CD4-positive, alpha-beta T cell treated with Interleukin-17A for 4 hours (primary cell): ENCODE data around the gene IL4.

Source experiments
- DNase-seq: peaks from one replicate; pipeline ENCODE4 v3.0.0-alpha.2; 2020; ENCODE audit warnings: mixed read lengths

The IL4 gene

GRCh38 chr5:132704875-132705274 lies 31.1 kb downstream of the IL4 start:
- no peak for DNase-seq

- no peak for DNase-seq
These were observed 34.9 kb downstream of the IL4 start for GRCh38 chr5:132708645-132709044.

DNA sequence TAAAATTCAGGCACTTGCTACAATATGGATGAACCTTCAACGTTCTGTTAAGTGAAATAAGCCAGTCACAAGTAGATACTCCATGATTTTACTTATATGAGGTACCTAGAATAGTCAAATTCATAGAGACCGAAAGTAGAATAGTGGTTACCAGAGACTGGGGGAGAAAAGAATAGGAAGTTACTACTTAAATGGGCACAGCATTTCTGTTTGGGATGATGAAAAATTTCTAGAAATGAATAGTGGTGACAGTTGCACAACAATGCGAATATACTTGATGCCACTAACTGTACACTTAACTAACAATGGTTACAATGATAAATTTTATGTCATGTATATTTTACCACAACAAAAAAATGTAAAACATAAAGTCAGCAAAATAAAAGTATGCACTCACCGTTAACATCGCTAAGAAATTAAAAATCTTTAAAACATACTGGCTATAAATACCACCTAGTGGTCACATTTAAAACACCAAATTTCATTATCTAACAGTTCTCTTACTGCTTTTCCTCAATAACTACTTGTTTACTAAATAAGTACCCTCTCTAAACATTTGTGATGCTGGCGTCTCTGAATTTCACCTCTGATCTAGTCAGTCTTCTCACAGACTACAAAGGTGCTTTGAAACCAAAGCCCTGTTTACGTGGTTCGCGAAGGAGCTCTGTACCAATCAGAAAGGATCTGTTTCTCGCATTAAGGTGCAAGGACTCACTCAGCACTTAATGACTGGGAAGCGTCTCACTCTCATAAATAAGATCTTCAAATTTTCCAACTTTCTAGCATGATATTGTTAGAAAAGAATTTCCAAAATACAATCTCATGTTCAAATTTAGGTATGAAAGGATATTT lies 40.9 kb downstream of the IL4 start:
- no peak for DNase-seq

DNA sequence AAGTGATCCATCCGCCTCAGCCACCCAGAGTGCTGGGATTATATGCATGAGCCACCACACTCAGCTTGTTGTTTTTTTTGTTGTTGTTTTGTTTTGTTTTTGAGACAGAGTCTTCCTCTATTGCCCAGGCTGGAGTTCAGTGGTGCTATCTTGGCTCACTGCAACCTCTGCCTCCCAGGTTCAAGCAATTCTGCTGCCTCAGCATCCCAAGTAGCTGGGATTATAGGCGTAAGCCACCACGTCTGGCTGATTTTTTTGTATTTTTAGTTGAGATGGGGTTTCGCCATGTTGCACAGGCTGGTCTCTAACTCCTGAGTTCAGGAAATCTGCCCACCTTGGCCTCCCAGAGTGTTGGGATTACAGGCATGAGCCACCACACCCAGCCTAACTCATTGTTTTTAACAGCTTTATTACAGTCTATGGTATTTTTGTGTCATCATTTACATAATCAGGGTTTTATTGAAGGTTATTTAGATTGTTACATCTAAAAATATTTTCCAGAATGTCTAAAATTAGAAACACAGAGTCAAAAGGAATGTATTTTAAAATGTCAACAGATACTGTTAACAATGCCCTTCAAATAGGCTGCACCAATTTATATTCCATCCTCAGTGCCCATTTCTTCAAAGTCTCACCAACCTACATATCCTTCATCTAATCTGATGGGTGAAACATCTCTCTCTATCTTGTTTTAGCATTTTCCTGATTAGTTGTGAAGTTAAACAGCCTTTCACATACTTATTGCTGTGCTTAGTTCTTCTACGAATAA lies 44.9 kb downstream of the IL4 start:
- no peak for DNase-seq

DNA sequence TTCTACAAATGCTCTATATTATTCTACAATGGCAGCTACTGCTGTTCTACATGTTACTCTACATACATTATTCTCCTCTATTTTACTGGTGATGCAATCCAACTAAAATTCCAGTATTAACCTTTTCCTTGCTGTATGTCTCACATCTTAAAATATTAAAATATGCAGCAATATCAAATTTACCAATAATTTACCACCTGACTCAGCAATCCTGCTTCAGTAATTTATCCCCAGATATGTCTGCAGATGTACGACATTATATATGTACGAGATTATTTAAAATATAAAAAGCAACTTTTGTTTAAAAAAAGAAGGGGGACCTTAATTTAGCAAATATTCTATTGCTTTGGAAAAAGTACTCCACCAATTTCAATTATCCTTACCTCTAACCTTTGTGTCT lies 52.0 kb downstream of the IL4 start:
- no peak for DNase-seq

DNA sequence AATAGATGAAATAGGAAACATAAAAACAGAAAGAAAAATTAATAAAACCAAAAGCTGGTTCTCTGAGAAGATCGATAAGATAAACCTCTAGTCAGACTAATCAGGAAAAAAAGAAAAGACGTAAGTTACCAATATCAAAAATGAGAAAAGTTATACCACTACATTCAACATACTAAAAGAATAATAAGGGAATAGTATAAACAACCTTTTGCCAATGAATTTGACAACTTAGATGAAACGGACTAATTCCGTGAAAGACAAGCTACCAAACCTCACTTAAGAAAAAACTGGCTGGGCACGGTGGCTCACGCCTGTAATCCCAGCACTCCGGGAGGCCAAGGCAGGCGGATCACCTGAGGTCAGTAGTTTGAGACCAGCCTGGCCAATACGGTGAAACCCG lies 56.1 kb downstream of the IL4 start:
- DNase-seq: no peak
